Globus pallidus (tissue), 1 donor: ENCODE results near the gene DNAJC22.
A peak's percentile ranks its signal among the peaks of the same experiment; 100 is the strongest.
"Not testable (repeated sequence)": the region's sequence is repeated elsewhere in the genome, so short reads cannot be mapped to it uniquely, and the experiment has no call there.

Experiments
- DNase-seq: peaks from one replicate; pipeline ENCODE4 v3.0.0-alpha.2; 2015; ENCODE audit warnings: low spot score

Gene DNAJC22

GRCh38 chr12:49331380-49332222 is 15.1 kb upstream of the DNAJC22 start:
- peak; percentile 68 for DNase-seq

GRCh38 chr12:49332441-49332861 is 14.2 kb upstream of the DNAJC22 start:
- DNase-seq = no peak

DNA sequence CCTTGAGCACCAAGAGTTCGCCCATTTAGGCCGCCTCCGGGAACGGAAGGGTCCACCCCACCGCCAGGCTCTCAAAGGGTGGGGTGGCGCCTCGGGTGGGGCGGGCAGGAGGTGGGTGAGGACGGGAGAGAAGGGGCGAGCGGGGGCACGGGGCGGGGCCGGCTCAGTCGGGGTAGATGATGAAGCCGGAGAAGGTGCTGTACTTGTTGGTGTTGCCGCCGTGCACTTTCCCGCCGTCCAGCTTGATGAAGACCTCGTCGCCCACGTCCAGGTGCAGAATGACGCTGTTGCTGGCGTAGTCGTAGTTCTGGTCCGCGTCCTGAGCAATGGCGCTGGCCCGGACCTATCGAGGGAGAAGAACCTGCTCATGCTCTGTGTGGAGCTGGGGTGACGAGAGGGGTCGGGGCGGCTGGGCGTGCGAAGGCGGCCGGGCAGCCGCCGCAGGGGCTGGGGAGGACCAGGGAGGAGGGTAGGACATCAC is 13.8 kb upstream of the DNAJC22 start:
- no peak for DNase-seq

DNA sequence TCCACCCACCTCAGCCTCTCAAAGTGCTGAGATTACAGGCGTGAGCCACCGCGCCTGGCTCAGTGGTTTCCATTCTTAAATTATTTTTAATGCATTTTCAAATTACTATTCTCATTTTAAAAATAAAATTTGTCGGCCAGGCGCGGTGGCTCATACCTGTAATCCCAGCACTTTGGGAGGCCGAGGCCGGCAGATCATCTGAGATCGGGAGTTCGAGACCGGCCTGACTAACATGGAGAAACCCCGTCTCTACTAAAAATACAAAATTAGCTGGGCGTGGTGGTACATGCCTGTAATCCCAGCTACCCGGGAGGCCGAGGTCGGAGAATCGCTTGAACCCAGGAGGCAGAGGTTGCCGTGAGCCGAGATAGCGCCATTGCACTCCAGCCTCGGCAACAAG is 12.9 kb upstream of the DNAJC22 start:
- DNase-seq = not testable (repeated sequence)

GRCh38 chr12:49334226-49334625 is 12.5 kb upstream of the DNAJC22 start:
- no peak for DNase-seq

GRCh38 chr12:49334681-49335080 is 12.0 kb upstream of the DNAJC22 start:
- DNase-seq = no peak

- no peak for DNase-seq
Measured at GRCh38 chr12:49335118-49335954, 11.4 kb upstream of the DNAJC22 start.

DNA sequence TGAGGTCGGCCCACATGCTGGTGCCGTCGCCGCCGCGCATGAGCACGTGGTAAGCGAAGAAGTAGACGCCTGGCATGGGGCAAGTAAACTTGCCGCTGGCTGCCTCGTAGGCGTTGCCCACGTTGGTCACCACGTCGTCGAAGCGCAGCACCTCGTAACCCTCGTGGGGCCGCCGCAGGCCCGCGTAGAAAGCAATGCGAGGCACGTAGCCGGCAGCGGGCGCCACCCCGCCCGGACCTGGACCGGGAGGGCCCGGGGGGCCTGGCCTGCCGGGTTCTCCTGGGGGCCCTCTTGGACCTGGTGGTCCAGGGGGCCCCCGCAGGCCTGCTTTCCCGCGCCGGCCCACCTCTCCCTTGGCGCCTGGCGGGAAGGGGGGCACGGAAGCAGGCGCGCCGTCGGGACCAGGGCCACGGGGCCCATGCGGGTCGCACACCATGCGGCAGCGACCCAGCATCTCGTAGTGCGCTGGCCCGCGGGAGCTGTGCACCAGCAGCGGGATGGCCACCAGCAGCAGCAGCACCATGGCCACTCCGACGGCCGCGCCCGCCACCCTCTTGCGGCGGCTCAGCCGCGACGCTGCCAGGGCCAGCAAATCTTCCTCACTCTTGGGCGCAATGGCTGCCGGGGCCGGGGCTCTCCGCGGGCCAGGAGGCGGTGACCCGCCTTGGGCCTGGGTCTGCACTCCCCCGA is 10.6 kb upstream of the DNAJC22 start:
- no peak for DNase-seq

DNA sequence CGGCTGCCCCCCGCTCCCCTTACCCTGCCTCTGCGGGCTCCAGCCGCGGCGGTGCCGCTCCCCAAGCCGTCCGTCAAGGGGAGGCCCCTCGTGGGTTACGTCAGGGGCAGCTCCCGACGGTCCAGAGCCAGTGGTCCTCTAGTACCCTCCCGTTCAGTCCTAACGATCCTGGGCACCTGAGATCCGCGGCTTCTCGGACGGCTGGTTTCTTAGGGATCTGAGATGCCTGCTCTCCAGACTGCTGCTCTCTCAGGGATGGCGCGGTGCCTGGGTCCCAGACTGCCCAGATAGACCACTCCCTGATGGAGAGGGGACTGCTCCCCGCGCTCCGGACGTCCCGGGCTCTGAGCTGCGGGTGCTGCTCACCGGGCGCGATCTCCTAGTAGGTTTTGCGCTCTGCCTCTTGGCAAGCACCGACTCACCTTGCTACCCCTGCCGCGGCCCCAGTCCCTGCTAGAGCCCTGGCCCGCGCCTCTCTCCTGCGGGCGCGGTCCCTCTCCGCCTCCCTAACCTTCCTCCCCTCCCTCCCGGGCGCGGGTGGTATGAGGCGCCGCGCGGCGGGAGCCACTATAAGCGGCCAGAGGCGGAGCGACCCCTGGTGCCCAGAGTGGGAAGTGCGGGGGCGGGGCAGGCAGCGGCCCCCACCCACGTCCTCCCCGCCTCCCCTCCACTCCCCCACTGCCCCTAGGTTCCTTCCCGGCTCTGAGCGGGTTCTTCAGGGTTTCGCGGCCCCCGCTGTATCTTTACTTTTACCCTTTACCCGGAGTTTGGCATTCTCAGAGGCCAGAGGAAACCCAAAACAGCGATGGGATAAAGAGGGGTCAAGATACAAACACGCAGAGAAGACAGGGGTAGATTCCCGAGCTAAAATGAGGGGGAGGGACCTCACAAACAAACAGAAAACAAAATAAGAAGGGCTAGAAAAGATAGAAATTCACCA is 9.8 kb upstream of the DNAJC22 start, which contains the start of gene C1QL4:
C1QL4 (minus strand) TSS at position 544 of the 940 bp plus-strand sequence. CDS start 711 bp downstream, outside the sequence.
- peak; percentile 63 for DNase-seq

GRCh38 chr12:49338830-49339463 is 7.7 kb upstream of the DNAJC22 start:
- DNase-seq = no peak

DNA sequence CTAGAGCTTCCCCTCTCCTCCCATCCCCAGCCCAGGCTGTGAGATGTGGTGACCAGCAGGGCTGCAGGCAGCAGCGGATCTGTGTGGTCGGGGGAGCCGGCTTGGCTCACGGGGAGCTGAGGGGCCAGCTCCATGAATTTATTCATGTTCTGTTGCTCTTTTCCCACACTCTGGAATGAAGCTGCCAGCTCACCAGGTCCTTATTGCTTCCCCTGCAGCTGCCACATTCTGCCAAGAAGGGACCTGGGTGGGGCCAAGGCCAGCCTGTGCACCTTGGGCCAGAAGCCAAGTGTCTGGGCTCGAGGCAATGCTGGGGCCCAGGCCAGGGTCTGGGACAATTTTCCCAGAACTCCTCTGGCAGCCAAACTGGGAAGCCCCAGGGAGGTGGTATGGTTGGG is 7.2 kb upstream of the DNAJC22 start:
- DNase-seq = no peak

GRCh38 chr12:49340095-49340870 is 6.4 kb upstream of the DNAJC22 start:
- DNase-seq = no peak

DNA sequence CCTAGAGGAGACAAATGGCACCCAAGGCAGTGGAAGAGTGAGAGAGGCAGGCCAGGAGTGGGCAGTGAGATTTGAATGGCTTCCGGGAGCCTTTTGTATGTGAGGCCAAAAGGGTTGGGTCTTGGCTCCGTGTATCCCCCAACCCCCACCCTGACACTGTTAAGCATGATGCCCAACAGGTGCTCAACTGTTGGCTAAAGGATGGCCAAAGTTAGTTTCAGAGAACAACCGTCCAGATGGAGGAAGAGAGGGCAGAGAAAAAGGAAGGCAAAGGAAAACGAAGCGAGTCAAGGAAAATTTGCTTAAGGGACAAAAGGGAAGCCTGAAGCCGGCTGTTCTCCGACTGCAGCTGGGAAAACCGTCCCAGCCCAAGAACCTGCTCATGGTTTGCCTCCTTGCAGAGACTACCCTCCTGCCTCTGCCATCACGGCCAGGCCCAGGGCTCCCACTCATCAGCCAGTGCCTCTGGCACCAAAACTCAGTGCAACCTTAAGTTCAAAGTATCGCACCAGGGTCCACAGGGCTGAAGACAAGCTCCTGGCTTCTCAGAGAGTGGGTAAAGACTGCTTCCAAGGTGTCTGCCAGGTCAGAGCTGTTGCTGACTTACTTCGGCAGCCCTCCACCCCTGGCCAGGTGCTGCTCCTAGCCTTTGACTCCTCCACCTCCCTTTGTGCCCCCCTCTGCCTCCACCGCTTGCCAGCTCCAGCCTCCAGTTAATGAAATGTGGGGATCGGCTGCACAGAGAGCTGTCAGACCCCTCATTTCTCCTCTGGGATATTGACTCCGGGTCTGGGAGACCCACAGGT is 5.5 kb upstream of the DNAJC22 start:
- DNase-seq = no peak

GRCh38 chr12:49341777-49342065 is 5.0 kb upstream of the DNAJC22 start:
- DNase-seq = no peak

DNA sequence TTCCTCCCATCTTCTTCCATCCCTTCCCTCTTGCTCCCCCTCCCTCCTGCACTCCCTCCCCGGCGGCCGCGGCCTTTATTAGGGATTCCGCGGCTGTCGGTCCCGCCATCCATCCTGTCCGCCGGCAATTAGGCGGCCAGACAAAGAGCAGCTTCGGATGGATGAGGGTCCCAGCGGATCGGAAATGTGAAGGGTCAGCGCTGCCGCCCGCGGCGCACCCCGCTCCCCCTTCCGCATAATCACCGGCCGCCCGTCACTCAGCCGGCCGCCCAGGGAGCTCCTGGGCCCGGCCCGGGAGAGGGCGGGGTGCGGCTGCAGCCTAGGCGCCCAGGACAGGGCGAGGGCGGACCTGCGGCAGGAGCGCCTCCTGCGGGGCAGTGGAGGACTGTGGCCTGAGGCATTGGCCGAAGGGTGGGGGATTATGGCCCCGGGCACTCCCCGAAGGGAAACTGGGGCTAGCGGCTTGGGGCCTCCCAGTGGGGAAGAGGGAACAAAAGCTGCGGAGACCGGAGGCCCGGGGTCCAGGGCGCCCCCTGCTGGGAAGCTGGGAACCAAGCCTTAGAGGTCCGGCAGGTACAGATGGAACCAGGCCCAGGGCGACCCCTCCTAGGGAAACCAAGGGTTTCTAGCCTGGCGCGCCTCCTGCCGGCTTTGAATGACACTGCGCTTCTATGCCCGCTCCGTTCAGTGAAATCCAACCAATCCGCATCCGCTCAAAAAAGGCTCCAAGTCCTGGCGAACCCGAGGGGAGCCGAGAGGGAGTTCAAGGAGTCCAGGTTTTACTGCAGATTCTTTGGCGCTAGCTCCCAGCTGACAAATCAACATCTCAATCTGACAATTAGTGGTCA is 4.4 kb upstream of the DNAJC22 start:
- DNase-seq = peak; percentile 63

DNA sequence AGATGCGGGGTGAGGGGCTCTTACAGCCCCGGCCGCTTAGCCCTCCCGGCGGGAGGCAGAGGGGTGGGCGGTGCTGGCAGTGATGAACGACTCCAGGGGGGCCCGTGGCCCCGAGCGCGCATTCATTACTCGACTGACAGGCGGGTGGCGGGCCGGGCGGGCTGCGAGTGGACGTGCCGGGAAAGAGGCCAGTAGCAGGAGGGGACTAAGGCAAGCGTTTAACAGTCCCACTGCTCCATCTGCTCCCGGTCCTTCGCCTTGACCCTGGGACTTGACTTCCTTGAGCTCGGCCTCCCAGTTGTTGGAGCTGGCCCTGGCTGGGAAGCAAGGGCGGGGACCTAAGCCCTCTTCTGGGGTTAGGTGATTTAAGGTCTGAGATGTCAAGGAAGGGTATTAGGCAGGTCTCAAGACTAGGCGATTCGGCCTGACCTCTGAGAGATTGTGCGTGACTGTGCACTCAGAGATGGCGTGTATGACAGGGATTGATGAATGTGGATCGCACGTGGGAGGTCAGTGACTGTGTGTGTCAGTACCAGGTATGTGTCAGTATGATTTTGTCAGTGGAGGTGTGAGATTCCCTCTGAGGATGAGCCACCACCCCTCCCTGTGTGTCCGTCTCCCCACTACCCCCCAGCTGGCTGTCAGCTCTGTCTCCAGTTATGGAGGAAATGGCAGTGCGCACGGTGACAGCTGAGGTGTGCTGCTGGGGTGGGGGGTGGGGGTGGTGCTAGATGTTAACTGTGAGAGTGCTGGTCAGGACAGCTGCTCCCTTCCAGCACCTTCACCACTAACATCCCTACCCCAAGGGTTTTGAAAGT is 3.6 kb upstream of the DNAJC22 start:
- no peak for DNase-seq

DNA sequence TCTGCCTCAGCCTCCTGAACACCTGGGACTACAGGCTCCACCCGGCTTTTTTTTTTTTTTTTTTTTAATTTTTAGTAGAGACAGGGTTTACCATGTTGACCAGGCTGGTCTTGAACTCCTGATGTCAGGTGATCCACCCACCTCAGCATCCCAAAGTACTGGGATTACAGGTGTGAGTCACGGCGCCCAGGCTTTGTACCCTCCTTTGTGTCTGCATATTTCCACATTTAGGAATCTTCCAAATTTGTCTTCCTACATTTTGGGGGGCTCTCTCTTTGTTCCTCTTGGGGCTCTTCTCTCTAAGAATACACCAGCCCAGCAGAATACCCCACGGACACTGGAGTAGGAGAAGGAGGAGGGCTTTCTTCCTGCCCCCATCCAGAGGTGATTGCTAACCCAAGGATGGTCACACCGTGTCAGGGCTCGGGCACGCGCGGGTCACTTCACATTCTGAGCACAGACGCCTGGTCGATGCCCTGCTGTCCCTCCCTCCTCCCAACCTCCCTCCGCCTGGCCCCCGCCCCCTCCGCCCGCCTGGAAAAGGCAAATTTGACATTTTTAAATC is 2.1 kb upstream of the DNAJC22 start:
- no peak for DNase-seq
